Measurements from ENCODE around the gene PPM1A. TPM values are rescaled to one million over a fixed set of nuclear protein-coding genes. Genes with fewer than 3 reads are reported as not detected.

Gene PPM1A
- total and polyA plus RNA-seq, 2 of the 13 experiments (the other 11 are each of a cell fraction or from before 2014, with no cell fraction given), result 23.3 to 29.8 TPM

- TF ChIP-seq ZNF552 (CRISPR knock-in tag; IDR thresholded peaks at IDR 0.05; ENCODE audit: borderline replicate concordance) (no peak), MEIS1 (CRISPR knock-in tag; IDR thresholded peaks at IDR 0.05; ENCODE audit: borderline replicate concordance) (peak; percentile 81), HDAC1 (CRISPR knock-in tag; IDR thresholded peaks at IDR 0.05) (peak; percentile 69), HNF1B (CRISPR knock-in tag; IDR thresholded peaks at IDR 0.05) (peak; percentile 33; the same call in 1 of the 2 replicates), MTA3 (CRISPR knock-in tag; IDR thresholded peaks at IDR 0.05) (no peak), ZNF234 (CRISPR knock-in tag; conservative IDR thresholded peaks at IDR 0.05) (no peak), GMEB2 (CRISPR knock-in tag; IDR thresholded peaks at IDR 0.05; ENCODE audit: low read depth) (no peak), TAF15 (IDR thresholded peaks at IDR 0.05; ENCODE audit: low read depth, low read length, poor library complexity, severe bottlenecking) (no peak), ARNT2 (CRISPR knock-in tag; IDR thresholded peaks at IDR 0.05; ENCODE audit: low read depth) (0 out of 2 replicates have a peak, but pooled peaks have one; percentile 35), GLI4 (CRISPR knock-in tag; IDR thresholded peaks at IDR 0.05; ENCODE audit: borderline replicate concordance) (peak; percentile 67; the same call in 1 of the 2 replicates), TBP (CRISPR knock-in tag; IDR thresholded peaks at IDR 0.05) (no peak), ZKSCAN8 (CRISPR knock-in tag; IDR thresholded peaks at IDR 0.05; ENCODE audit: borderline replicate concordance) (no peak), KAT8 (CRISPR knock-in tag; IDR thresholded peaks at IDR 0.05) (peak; percentile 77), TCF7 (IDR thresholded peaks at IDR 0.05; ENCODE audit: low read depth) (no peak), MIXL1 (CRISPR knock-in tag; IDR thresholded peaks at IDR 0.05) (no peak), EZH2 (conservative IDR thresholded peaks at IDR 0.05; ENCODE audit: low read depth, low read length) (no peak), PHF21A (CRISPR knock-in tag; IDR thresholded peaks at IDR 0.05) (no peak), AGO1 (IDR thresholded peaks at IDR 0.05; ENCODE audit: low read depth, low read length, poor library complexity, severe bottlenecking) (no peak), CTCF (CRISPR knock-in tag; IDR thresholded peaks at IDR 0.05) (no peak), ZNF839 (CRISPR knock-in tag; IDR thresholded peaks at IDR 0.05; ENCODE audit: borderline replicate concordance) (0 out of 2 replicates have a peak, but pooled peaks have one; percentile 51), ZXDC (CRISPR knock-in tag; IDR thresholded peaks at IDR 0.05) (peak; percentile 88; the same call in 1 of the 2 replicates), ARNT (IDR thresholded peaks at IDR 0.05) (no peak), ZNF724P (CRISPR knock-in tag; IDR thresholded peaks at IDR 0.05; ENCODE audit: borderline replicate concordance) (no peak)
These were observed at the start of gene PPM1A (continued) for GRCh38 chr14:60248697-60249318.
